ENCODE measurements around the gene RPS14. TPM values are rescaled to one million over a fixed set of nuclear protein-coding genes. Genes with fewer than 3 reads are reported as not detected.

RPS14 gene
- total and polyA plus RNA-seq, 10 of the 15 experiments (the other 5 are each of a cell fraction or from before 2014, with no cell fraction given): 2,295 to 4,047 (median 2,787) TPM

DNA sequence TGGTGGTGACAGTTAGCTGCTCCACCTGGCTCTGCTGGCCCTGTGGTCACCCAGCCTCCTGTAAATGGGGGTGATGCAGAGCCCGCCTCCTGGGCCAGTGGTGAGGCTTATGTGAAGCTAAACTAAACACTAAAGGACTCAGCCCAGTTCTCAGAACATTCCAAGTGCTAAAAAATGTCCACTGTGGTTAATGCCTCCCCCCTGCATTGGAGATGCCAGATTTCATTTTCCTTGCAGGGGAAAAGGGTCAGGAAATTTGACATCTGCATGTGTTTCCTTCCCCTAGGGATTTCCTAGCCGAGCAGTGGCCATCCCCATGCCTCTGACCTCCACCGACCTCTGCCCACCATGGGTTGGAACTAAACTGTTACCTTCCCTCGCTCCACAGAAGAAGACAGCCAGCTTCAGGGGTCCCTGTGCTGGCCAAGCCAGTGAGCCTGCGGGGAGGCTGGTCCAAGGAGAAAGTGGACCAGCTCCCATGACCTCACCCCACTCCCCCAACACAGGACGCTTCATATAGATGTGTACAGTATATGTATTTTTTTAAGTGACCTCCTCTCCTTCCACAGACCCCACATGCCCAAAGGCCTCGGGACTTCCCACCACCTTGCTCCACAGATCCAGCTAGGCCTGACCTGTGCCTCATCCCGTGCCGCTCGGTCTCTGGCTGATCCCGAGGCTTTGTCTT lies 49.9 kb downstream of the RPS14 start (continued):
- TF ChIP-seq, protein P1, sequence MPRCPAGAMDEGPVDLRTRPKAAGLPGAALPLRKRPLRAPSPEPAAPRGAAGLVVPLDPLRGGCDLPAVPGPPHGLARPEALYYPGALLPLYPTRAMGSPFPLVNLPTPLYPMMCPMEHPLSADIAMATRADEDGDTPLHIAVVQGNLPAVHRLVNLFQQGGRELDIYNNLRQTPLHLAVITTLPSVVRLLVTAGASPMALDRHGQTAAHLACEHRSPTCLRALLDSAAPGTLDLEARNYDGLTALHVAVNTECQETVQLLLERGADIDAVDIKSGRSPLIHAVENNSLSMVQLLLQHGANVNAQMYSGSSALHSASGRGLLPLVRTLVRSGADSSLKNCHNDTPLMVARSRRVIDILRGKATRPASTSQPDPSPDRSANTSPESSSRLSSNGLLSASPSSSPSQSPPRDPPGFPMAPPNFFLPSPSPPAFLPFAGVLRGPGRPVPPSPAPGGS (IDR thresholded peaks at IDR 0.05; ENCODE audit: borderline replicate concordance, insufficient read depth, low read depth, low read length, poor library complexity, severe bottlenecking): peak; percentile 90
- TF ChIP-seq TAF1 (IDR thresholded peaks at IDR 0.05; ENCODE audit: borderline replicate concordance, low read depth, low read length) (peak; percentile 19; the same call in 1 of the 2 replicates), YY1 (IDR thresholded peaks at IDR 0.05; ENCODE audit: low read depth, low read length) (peak; percentile 50), SIX5 (IDR thresholded peaks at IDR 0.05; ENCODE audit: low read depth, low read length, severe bottlenecking) (peak; percentile 18), BRCA1 (IDR thresholded peaks at IDR 0.05; ENCODE audit: low read depth, low read length) (no peak), RUNX3 (IDR thresholded peaks at IDR 0.05; ENCODE audit: low read length) (no peak), POU2F2 (IDR thresholded peaks at IDR 0.05; ENCODE audit: borderline replicate concordance, low read depth, low read length) (peak; percentile 34), BMI1 (IDR thresholded peaks at IDR 0.05; ENCODE audit: borderline replicate concordance) (peak; percentile 64; the same call in 1 of the 2 replicates), MYB (IDR thresholded peaks at IDR 0.05; ENCODE audit: borderline replicate concordance, low read depth, low read length) (no peak), SUPT20H (IDR thresholded peaks at IDR 0.05; ENCODE audit: borderline replicate concordance, control insufficient read depth, low read depth, low read length) (no peak), RFX5 (IDR thresholded peaks at IDR 0.05; ENCODE audit: low read depth, low read length) (no peak), EZH2 (IDR thresholded peaks at IDR 0.05; ENCODE audit: borderline replicate concordance, control insufficient read depth, low read depth, low read length) (no peak), MYC (IDR thresholded peaks at IDR 0.05; ENCODE audit: insufficient read depth, insufficient read length, insufficient replicate concordance, low read length, severe bottlenecking) (no peak), JUNB (IDR thresholded peaks at IDR 0.05) (peak; percentile 17; the same call in 1 of the 2 replicates), NRF1 (conservative IDR thresholded peaks at IDR 0.05; ENCODE audit: low read depth, low read length) (no peak), PAX5 (IDR thresholded peaks at IDR 0.05; ENCODE audit: borderline replicate concordance, low read depth, low read length) (peak; percentile 1; the same call in 1 of the 2 replicates), NR2F1 (conservative IDR thresholded peaks at IDR 0.05) (peak; percentile 75), MXI1 (IDR thresholded peaks at IDR 0.05; ENCODE audit: low read depth, low read length) (no peak), POLR2A (IDR thresholded peaks at IDR 0.05; ENCODE audit: low read depth, low read length) (peak; percentile 33), ZBED1 (IDR thresholded peaks at IDR 0.05; ENCODE audit: borderline replicate concordance) (peak; percentile 21; the same call in 1 of the 2 replicates), POLR2AphosphoS2 (IDR thresholded peaks at IDR 0.05; ENCODE audit: low read depth, low read length) (peak; percentile 89), CREM (IDR thresholded peaks at IDR 0.05; ENCODE audit: low read depth) (no peak)
- TF ChIP-seq, protein P2, sequence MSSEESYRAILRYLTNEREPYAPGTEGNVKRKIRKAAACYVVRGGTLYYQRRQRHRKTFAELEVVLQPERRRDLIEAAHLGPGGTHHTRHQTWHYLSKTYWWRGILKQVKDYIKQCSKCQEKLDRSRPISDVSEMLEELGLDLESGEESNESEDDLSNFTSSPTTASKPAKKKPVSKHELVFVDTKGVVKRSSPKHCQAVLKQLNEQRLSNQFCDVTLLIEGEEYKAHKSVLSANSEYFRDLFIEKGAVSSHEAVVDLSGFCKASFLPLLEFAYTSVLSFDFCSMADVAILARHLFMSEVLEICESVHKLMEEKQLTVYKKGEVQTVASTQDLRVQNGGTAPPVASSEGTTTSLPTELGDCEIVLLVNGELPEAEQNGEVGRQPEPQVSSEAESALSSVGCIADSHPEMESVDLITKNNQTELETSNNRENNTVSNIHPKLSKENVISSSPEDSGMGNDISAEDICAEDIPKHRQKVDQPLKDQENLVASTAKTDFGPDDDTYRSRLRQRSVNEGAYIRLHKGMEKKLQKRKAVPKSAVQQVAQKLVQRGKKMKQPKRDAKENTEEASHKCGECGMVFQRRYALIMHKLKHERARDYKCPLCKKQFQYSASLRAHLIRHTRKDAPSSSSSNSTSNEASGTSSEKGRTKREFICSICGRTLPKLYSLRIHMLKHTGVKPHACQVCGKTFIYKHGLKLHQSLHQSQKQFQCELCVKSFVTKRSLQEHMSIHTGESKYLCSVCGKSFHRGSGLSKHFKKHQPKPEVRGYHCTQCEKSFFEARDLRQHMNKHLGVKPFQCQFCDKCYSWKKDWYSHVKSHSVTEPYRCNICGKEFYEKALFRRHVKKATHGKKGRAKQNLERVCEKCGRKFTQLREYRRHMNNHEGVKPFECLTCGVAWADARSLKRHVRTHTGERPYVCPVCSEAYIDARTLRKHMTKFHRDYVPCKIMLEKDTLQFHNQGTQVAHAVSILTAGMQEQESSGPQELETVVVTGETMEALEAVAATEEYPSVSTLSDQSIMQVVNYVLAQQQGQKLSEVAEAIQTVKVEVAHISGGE (CRISPR knock-in tag; IDR thresholded peaks at IDR 0.05): no peak

Measured in GM12878 (cell line).